Stomach smooth muscle (tissue), 2 donors: ENCODE results near the gene SEMA5A.

ENCODE experiments used
- H3K27ac ChIP-seq: one replicate; pipeline ENCODE4 v1.7.0; 2013; ENCODE audit warnings: mild to moderate bottlenecking, low read length, inconsistent platforms
- H3K27me3 ChIP-seq, 2 donors: one replicate each; pipeline ENCODE4 v1.7.0; 2013; ENCODE audit warnings: low read length in 2 of 2; ENCODE audit not compliant: insufficient read depth in 2 of 2, control insufficient read depth in 1 of 2
- H3K36me3 ChIP-seq, 2 donors: one replicate each; pipeline ENCODE4 v1.7.0; 2013; ENCODE audit warnings: low read length in 2 of 2; ENCODE audit not compliant: control insufficient read depth in 2 of 2, insufficient read depth in 2 of 2
- H3K4me1 ChIP-seq: one replicate; pipeline ENCODE4 v1.7.0; 2013; ENCODE audit warnings: low read length; ENCODE audit not compliant: control insufficient read depth, insufficient read depth
- H3K4me3 ChIP-seq, 2 donors: one replicate each; pipeline ENCODE4 v1.7.0; 2013; ENCODE audit warnings: low read length in 2 of 2
- H3K9ac ChIP-seq, 2 donors: one replicate each; pipeline ENCODE4 v1.7.0; 2013; ENCODE audit warnings: low read length in 2 of 2, mild to moderate bottlenecking in 1 of 2
- H3K9me3 ChIP-seq, 2 donors: one replicate each; pipeline ENCODE4 v1.7.0; 2013; ENCODE audit warnings: low read length in 2 of 2; ENCODE audit not compliant: control insufficient read depth in 2 of 2
- donor health status: healthy.
- donor health status: Pancreatic carcinoma.

The SEMA5A gene

DNA sequence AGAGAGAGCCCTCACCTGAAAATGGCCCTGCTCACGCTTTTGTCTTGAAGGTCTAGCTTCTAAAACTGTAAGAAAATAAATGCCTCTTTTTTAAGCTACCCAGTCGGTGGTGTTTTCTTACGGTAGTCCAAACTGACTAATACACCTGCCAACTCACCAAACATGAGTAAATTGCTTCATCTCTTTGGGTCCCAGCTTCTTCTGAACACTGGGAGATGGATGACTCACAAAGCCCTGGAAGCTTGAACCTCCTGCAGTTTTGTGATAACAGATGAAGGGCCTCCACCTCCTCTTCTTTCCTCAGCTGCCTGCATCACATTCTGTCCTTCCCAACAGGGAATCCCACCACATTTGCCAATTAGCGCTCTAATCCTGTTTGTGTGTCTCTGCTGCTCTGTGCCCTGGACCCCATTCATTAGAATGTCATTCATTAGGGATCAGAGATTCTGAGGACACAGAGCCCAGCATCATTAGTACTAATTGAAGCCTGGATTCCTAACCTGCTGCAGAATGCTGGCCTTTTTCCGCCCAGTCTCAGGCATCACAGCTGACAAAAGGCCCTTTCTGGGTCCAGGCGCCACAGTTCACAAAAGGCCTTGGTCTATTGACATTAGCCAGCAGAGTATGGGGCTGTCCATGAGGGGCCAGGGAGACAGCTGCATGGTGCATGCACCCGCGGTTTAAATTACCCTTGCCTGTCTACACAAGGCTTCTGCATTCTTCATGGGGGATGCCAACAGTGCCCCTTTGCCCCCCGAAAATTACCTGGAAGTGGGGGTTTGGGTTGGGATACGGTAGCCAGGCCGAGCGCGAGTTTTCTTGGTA lies 349.3 kb downstream of the SEMA5A start:
- no peak overlapping the region for H3K4me3 ChIP-seq
- no peak overlapping the region for H3K27ac ChIP-seq
- H3K27me3 ChIP-seq, result no peaks in the 10 kb centered on the region
- H3K9me3 ChIP-seq, result peaks cover 0 to 6% of the 10 kb centered on the region in 2 donors
- no peaks in the 10 kb centered on the region for H3K4me1 ChIP-seq
- no peaks in the 10 kb centered on the region for H3K36me3 ChIP-seq
- H3K9ac ChIP-seq, result no peak overlapping the region

DNA sequence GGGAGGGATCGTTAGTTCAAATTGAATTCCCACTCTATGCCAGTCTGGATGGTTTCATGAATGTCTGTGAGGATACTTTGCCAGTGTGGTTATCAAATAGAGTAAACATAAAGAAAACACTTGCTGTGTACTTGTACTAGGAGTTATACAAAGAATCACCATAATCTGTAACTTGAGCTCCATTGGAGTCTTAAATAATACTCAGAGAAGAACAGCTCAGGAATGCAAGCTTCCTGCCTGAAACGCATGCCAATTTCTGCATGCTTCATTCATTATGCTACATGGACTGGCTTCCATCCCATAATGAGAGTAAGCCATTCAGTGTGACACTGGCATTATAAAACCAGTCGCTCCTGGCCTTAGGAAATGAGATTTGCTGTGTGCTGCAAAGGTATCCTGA lies 351.4 kb downstream of the SEMA5A start:
- no peaks in the 10 kb centered on the region for H3K27me3 ChIP-seq
- H3K9ac ChIP-seq, result no peak overlapping the region
- no peaks in the 10 kb centered on the region for H3K4me1 ChIP-seq
- no peak overlapping the region for H3K4me3 ChIP-seq
- peaks cover 0 to 6% of the 10 kb centered on the region in 2 donors for H3K9me3 ChIP-seq
- H3K36me3 ChIP-seq, result no peaks in the 10 kb centered on the region
- no peak overlapping the region for H3K27ac ChIP-seq

DNA sequence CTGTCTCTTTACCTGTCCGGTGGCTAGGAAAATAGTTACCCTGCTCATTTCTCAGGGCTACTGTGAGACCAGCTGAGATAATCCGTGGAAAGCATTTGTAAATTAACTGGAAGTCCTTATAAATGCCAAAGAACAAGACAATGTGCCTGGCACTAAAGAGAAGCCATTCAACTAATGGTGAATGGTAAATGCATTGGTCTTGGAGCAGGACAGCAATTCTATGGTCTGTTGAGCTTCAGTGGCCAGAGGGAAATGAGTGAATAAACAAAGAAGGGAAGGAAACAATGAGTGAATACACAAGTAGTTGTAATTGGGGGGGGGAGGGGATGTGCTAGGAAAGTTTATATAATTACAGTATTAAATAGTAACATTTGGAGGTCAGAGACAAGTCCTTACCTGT lies 353.6 kb downstream of the SEMA5A start:
- Histone ChIP-seq H3K27me3 (no peaks in the 10 kb centered on the region), H3K9me3 (peaks cover 0 to 6% of the 10 kb centered on the region in 2 donors), H3K4me3 (no peak overlapping the region), H3K9ac (no peak overlapping the region), H3K27ac (no peak overlapping the region), H3K4me1 (no peaks in the 10 kb centered on the region), H3K36me3 (no peaks in the 10 kb centered on the region)

DNA sequence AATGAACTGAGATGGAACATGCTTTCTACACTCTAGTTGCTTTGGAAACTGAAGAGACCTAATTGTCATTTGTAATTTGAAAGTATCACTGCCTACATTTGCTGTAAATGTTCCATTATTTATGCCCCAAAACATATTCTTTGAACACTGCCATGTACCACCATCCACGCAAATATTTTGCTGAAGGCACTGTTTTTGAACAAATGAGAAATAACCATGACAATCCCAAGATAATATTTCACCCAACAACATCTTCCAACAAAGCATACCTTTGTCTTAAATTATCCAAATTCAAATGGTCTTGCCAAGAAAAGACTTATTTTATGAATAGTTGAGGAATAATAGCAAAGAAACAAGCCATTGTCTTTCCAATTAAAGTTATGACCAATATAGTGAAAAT lies 356.2 kb downstream of the SEMA5A start:
- Histone ChIP-seq H3K36me3 (no peaks in the 10 kb centered on the region), H3K27me3 (no peaks in the 10 kb centered on the region), H3K9me3 (no peaks in the 10 kb centered on the region), H3K4me1 (no peaks in the 10 kb centered on the region), H3K9ac (no peak overlapping the region), H3K4me3 (no peak overlapping the region), H3K27ac (no peak overlapping the region)

DNA sequence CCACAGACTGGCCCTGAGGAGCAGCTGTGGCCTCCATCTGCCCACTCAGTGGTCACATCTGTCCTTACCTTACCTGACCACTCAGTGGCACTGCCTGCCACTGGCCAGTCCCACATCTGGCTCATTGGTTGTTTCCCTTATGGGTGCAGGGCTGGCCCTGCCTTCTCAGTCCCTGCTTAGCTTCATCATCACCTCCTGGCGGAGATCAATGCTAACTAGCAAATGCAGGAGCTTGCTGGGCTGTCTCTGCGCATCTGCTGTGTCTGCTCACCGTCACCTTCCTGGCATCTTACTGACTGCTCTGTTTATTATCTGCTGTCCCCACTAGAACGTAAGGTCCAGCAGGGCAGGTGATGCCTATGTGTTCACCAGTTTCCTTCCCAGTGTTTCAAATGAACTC lies 356.9 kb downstream of the SEMA5A start:
- Histone ChIP-seq H3K27ac (no peak overlapping the region), H3K36me3 (no peaks in the 10 kb centered on the region), H3K9me3 (no peaks in the 10 kb centered on the region), H3K4me1 (no peaks in the 10 kb centered on the region), H3K27me3 (no peaks in the 10 kb centered on the region), H3K9ac (no peak overlapping the region), H3K4me3 (no peak overlapping the region)

DNA sequence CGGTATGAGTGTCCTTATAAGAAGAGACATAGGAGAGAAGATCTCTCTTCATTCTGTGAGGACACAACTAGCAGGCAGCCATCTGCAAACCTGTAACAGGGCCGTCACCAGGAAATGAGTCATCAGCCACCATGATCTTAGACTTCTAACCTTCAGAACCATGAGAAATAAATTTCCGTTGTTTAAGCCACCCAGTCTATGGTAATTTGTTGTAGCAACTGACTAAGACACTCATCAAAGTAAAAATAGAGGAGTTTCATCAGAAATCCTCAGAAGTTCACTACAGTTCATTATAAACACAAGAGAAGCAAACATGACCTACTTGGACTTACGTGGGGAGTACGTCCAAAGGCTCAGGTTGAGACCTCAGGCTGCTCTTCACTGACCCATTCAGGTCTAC lies 357.7 kb downstream of the SEMA5A start:
- Histone ChIP-seq H3K27ac (no peak overlapping the region), H3K36me3 (no peaks in the 10 kb centered on the region)

DNA sequence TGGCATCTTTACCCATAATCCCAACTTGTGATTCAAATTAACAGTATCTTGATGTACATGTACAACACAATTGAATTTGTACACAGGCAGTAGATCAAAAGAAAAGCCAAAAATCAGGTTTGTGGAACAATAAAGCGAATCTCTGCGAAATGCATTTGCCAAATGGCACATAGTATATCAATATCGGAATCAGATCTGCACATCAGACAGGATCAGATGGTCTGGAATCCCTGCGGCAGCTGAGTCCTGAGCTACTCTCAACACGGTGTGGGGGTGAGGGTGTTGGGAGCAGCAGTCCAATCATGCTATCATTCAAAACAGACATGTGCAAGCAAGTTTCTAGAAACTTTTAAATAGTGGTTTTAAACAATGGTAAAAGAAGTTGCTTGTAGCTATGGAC lies 358.3 kb downstream of the SEMA5A start:
- Histone ChIP-seq H3K36me3 (no peaks in the 10 kb centered on the region), H3K9ac (no peak overlapping the region), H3K4me3 (no peak overlapping the region), H3K4me1 (no peaks in the 10 kb centered on the region), H3K9me3 (no peaks in the 10 kb centered on the region), H3K27ac (no peak overlapping the region), H3K27me3 (no peaks in the 10 kb centered on the region)

More for the DNA sequence above, 357.7 kb downstream of the SEMA5A start:
- no peaks in the 10 kb centered on the region for H3K9me3 ChIP-seq
- H3K4me3 ChIP-seq, result no peak overlapping the region
- no peak overlapping the region for H3K9ac ChIP-seq
- H3K4me1 ChIP-seq, result no peaks in the 10 kb centered on the region
- H3K27me3 ChIP-seq, result no peaks in the 10 kb centered on the region

DNA sequence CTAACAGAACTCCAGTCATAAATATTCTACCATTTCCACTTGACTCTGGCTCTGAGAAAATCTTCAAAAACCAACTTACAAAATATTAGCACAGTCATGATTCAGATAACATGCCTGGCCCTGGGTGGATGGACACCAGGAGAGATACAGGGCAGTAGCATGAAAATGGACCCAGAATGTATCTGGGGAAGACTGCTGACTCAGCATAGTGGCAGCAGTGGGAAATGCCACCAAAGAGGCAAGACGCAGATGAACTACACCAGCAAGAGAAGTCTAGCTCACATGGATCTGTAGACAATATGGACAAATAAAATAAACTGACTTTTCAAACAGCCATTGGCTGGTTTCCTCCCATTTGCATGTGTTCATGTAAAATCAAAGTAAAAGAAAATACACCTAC lies 359.8 kb downstream of the SEMA5A start:
- H3K27ac ChIP-seq, result no peak overlapping the region
- no peak overlapping the region for H3K4me3 ChIP-seq
- H3K27me3 ChIP-seq, result no peaks in the 10 kb centered on the region
- H3K9me3 ChIP-seq, result no peaks in the 10 kb centered on the region
- no peak overlapping the region for H3K9ac ChIP-seq
- H3K36me3 ChIP-seq, result no peaks in the 10 kb centered on the region
- H3K4me1 ChIP-seq, result no peaks in the 10 kb centered on the region

DNA sequence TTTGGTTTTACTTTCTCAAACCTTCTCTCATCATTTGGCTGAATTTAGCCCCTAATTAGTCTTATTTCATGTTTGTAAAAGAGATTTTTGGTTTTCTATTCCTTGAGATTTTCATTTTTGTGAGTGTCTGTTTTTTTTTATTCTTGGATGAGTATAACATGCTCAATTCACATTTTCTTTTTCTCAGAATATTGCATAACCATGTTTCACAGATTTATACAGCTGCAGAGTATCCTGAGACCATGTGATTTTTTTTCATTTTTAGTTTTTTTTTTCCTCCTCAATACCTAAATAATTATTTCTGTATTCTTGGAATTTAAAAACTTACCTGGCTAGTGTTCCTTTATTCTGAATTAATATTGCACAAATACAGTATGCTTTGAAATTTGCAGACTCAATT lies 361.9 kb downstream of the SEMA5A start:
- H3K4me1 ChIP-seq, result no peaks in the 10 kb centered on the region
- no peaks in the 10 kb centered on the region for H3K36me3 ChIP-seq
- H3K27me3 ChIP-seq, result no peaks in the 10 kb centered on the region
- H3K4me3 ChIP-seq, result no peak overlapping the region
- H3K9ac ChIP-seq, result no peak overlapping the region
- H3K27ac ChIP-seq, result no peak overlapping the region
- H3K9me3 ChIP-seq, result no peaks in the 10 kb centered on the region

DNA sequence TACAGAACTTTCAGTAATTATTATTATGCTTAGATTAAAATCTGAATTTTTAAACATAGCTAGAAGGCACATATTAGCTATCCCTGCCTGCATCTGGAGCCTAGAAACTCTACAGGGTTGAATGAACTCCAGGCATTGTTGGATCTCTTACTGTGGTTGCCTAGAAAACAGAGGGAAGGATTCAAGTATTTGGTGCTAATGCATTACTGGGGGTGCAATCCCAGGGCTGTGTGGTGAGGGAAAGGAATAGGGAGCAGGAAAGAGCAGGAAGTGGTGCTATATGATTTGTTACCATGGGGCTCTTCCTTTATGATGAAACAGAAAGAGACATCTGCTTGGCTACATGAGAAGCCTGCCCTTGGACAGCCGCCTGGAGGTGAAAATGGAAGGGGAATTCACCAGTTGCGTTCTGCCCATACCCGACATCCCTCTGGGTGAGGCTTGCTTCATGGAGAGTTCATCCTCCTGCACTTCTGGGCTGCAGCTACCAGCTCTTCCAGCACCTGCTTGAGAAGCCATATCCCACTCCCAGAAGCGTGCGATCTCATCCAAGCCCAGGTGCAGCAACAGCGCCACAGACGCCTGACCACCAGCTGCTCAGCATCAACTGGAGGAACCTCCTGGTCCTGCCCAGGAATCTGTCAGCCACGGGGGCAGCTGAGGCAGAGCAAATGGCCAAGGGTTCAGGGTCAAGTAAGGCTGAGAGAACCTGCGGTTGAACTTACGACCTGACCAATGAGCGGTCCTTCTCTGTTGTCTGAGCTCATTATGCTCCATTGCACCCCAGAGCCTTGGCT lies 362.8 kb downstream of the SEMA5A start:
- no peaks in the 10 kb centered on the region for H3K36me3 ChIP-seq
- no peaks in the 10 kb centered on the region for H3K9me3 ChIP-seq
- H3K4me3 ChIP-seq, result no peak overlapping the region
- H3K9ac ChIP-seq, result no peak overlapping the region
- H3K4me1 ChIP-seq, result no peaks in the 10 kb centered on the region
- H3K27me3 ChIP-seq, result no peaks in the 10 kb centered on the region
- no peak overlapping the region for H3K27ac ChIP-seq

DNA sequence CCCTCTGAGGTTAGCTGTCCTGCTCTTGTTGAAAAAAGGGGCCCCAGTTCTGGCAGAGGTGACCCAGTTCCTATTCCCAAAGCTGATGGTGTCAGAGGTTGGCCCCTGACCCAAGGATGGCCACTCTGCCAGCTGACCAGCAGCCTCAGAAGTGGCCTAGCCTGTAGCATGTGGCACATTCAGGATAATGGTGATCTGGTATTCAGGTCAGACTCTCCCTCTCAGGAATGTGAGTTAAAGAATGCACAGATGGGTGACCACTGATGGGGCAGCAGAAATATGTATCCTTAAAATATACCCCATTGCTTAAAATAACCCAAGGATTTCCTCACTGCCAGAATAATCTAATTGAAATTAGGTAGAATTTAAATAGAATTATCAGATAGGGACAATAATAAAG lies 369.2 kb downstream of the SEMA5A start:
- Histone ChIP-seq H3K36me3 (no peaks in the 10 kb centered on the region), H3K9me3 (peaks cover 6 to 10% of the 10 kb centered on the region in 2 donors), H3K9ac (no peak overlapping the region)

More for the DNA sequence above, 369.2 kb downstream of the SEMA5A start:
- no peaks in the 10 kb centered on the region for H3K27me3 ChIP-seq
- H3K4me3 ChIP-seq, result no peak overlapping the region
- no peak overlapping the region for H3K27ac ChIP-seq
- no peaks in the 10 kb centered on the region for H3K4me1 ChIP-seq
